ENCODE results near the gene TCEA3.

GRCh38 chr1:23427550-23427949 is 3.0 kb upstream of the TCEA3 start:
- no peak for TF ChIP-seq CTCF (IDR thresholded peaks at IDR 0.05; ENCODE audit: low read depth, low read length)
- no peak for TF ChIP-seq EZH2phosphoT487 (IDR thresholded peaks at IDR 0.05; ENCODE audit: low read depth)
